ENCODE results near the gene PTPRD. TPM values are rescaled to one million over a fixed set of nuclear protein-coding genes. Genes with fewer than 3 reads are reported as not detected.

PTPRD gene
- total and polyA plus RNA-seq, 2 of the 4 experiments (the other 2 are of a cell fraction), result 0.07 to 0.18 TPM

DNA sequence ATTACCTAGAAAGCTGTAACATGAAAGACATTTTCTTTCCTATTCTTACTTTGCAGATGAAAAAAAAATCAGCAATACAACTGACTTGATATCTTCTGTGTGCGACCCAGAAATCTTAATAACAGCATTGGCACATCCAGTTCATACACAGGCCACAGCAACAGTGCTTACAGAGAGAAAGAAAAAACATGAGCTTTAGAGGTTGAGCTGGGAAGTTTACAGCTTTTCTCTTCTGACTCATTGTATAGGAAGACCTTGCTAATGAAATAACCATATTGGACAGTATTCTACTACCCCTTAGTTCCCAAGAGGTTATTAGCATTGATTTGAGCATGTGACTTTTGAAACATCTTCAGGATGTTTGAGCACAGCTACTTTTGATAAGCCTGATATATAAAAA is 1779.8 kb downstream of the PTPRD start:
- no TSS peak for BruUV-seq (replicated peaks)
- Histone ChIP-seq H4K20me1 (ENCODE audit: insufficient read depth, low read length) (no peaks in the 10 kb centered on the region), H3K56ac (ENCODE audit: extremely low read depth, insufficient read depth, low read length) (no peak overlapping the region), H3K9me3 (ENCODE audit: control insufficient read depth, insufficient read depth, low read length) (no peaks in the 10 kb centered on the region), H3K4me3 (ENCODE audit: insufficient read depth, low read depth, low read length) (no peak overlapping the region), H3K4me1 (ENCODE audit: control insufficient read depth, insufficient read depth, low read length) (no peaks in the 10 kb centered on the region), H4K91ac (ENCODE audit: insufficient read depth, low read depth, low read length) (no peak overlapping the region), H3K23ac (ENCODE audit: low read depth, low read length) (no peak overlapping the region), H3K18ac (ENCODE audit: low read depth, low read length) (no peak overlapping the region), H2AK9ac (replicated peaks; ENCODE audit: low read depth, low read length, poor library complexity) (no peak overlapping the region), H3K9me1 (ENCODE audit: insufficient read depth, low read length) (no peaks in the 10 kb centered on the region), H3K36me3 (ENCODE audit: control insufficient read depth, insufficient read depth, low read length) (no peaks in the 10 kb centered on the region), H3K27ac (ENCODE audit: insufficient read depth, low read length) (no peak overlapping the region), H2AK5ac (ENCODE audit: low read depth, low read length) (no peak overlapping the region), H3K4me2 (ENCODE audit: low read depth, low read length) (no peak overlapping the region), H3K9ac (ENCODE audit: low read depth, low read length) (no peak overlapping the region), H3K14ac (replicated peaks; ENCODE audit: low read depth, low read length) (no peak overlapping the region), H2BK15ac (ENCODE audit: low read depth, low read length) (no peak overlapping the region), H2AFZ (replicated peaks; ENCODE audit: low read length, poor library complexity) (no peak overlapping the region), H3K27me3 (ENCODE audit: control insufficient read depth, insufficient read depth, low read length) (no peaks in the 10 kb centered on the region), H4K8ac (ENCODE audit: low read depth in 2 of 2, low read length in 2 of 2) (no peak overlapping the region), H4K5ac (ENCODE audit: low read depth, low read length) (no peak overlapping the region), H2BK120ac (ENCODE audit: low read depth, low read length) (no peak overlapping the region), H2BK5ac (ENCODE audit: low read depth, low read length, poor library complexity, severe bottlenecking) (no peak overlapping the region), H3K4ac (ENCODE audit: low read depth, low read length) (no peak overlapping the region), H3K79me1 (ENCODE audit: low read depth in 1 of 2, low read length in 2 of 2) (no peaks in the 10 kb centered on the region), H2BK20ac (ENCODE audit: low read depth, low read length) (no peak overlapping the region)
- peak; percentile 57 for ATAC-seq (ENCODE audit: low read depth)
- WGBS, 2 experiments (ENCODE audit: extremely low coverage in 2 of 2, insufficient read length in 1 of 2), result no CpG with 5 or more reads among the region's 1 CpG
- intact Hi-C loops (cut with micrococcal nuclease), result no loop called here
- in situ Hi-C loops (cut with MboI; ENCODE audit: low sequenced_read_pairs), result no loop called here
- ChIA-PET CTCF (interaction anchor here (0.6 kb wide), 1 partner anchor 33 kb away, joined by 3 read pairs; no protein-coding TSS in a partner anchor), POLR2A (ENCODE audit: unreplicated experiment) (no interaction called here)
- TF ChIP-seq RFX5 (IDR thresholded peaks at IDR 0.05; ENCODE audit: low read depth, low read length), result no peak
- TF ChIP-seq USF2 (IDR thresholded peaks at IDR 0.05; ENCODE audit: low read depth, low read length), result no peak
- TF ChIP-seq CHD1 (IDR thresholded peaks at IDR 0.05; ENCODE audit: low read depth, low read length), result no peak
- no peak for TF ChIP-seq CEBPB (IDR thresholded peaks at IDR 0.05; ENCODE audit: low read depth, low read length)
- TF ChIP-seq MAZ (IDR thresholded peaks at IDR 0.05; ENCODE audit: borderline replicate concordance, low read depth, low read length), result no peak
- TF ChIP-seq, protein P1, sequence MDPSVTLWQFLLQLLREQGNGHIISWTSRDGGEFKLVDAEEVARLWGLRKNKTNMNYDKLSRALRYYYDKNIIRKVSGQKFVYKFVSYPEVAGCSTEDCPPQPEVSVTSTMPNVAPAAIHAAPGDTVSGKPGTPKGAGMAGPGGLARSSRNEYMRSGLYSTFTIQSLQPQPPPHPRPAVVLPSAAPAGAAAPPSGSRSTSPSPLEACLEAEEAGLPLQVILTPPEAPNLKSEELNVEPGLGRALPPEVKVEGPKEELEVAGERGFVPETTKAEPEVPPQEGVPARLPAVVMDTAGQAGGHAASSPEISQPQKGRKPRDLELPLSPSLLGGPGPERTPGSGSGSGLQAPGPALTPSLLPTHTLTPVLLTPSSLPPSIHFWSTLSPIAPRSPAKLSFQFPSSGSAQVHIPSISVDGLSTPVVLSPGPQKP (IDR thresholded peaks at IDR 0.05; ENCODE audit: borderline replicate concordance, low read depth, low read length), result no peak
- no peak for TF ChIP-seq MXI1 (IDR thresholded peaks at IDR 0.05; ENCODE audit: borderline replicate concordance, low read depth, low read length)
- TF ChIP-seq BHLHE40 (IDR thresholded peaks at IDR 0.05; ENCODE audit: low read depth, low read length), result no peak
- TF ChIP-seq POLR2A (IDR thresholded peaks at IDR 0.05; ENCODE audit: low read depth, low read length), result no peak
- no peak for TF ChIP-seq NFE2L2 (IDR thresholded peaks at IDR 0.05; ENCODE audit: low read depth, low read length)
- TF ChIP-seq CTCF (conservative IDR thresholded peaks at IDR 0.05; ENCODE audit: low read depth, low read length), result no peak
- no peak for TF ChIP-seq RAD21 (IDR thresholded peaks at IDR 0.05; ENCODE audit: low read length)
- dilution Hi-C loops (cut with HindIII; ENCODE audit: low sequenced_read_pairs, unreplicated experiment), result no loop called here
- DNase-seq, result no peak
